Rectal smooth muscle tissue (tissue), 1 donor: Measurements from ENCODE around the gene TMEM231.
A peak's percentile ranks its signal among the peaks of the same experiment; 100 is the strongest.
"Not testable (repeated sequence)": the region's sequence is repeated elsewhere in the genome, so short reads cannot be mapped to it uniquely, and the experiment has no call there.

Experiments used
- H3K27ac ChIP-seq: one replicate; pipeline ENCODE4 v1.7.0; 2013; ENCODE audit warnings: low read depth, low read length, inconsistent platforms
- H3K27me3 ChIP-seq: one replicate; pipeline ENCODE4 v1.7.0; 2013; ENCODE audit warnings: low read length; ENCODE audit not compliant: control insufficient read depth, insufficient read depth
- H3K36me3 ChIP-seq: one replicate; pipeline ENCODE4 v1.7.0; 2013; ENCODE audit warnings: low read length; ENCODE audit not compliant: control insufficient read depth, insufficient read depth
- H3K4me1 ChIP-seq: one replicate; pipeline ENCODE4 v1.7.0; 2013; ENCODE audit warnings: low read length; ENCODE audit not compliant: control insufficient read depth, insufficient read depth
- H3K4me3 ChIP-seq: one replicate; pipeline ENCODE4 v1.7.0; 2013; ENCODE audit warnings: low read length
- H3K9ac ChIP-seq: one replicate; pipeline ENCODE4 v1.7.0; 2013; ENCODE audit warnings: low read length

Gene TMEM231, protein sequence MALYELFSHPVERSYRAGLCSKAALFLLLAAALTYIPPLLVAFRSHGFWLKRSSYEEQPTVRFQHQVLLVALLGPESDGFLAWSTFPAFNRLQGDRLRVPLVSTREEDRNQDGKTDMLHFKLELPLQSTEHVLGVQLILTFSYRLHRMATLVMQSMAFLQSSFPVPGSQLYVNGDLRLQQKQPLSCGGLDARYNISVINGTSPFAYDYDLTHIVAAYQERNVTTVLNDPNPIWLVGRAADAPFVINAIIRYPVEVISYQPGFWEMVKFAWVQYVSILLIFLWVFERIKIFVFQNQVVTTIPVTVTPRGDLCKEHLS

DNA sequence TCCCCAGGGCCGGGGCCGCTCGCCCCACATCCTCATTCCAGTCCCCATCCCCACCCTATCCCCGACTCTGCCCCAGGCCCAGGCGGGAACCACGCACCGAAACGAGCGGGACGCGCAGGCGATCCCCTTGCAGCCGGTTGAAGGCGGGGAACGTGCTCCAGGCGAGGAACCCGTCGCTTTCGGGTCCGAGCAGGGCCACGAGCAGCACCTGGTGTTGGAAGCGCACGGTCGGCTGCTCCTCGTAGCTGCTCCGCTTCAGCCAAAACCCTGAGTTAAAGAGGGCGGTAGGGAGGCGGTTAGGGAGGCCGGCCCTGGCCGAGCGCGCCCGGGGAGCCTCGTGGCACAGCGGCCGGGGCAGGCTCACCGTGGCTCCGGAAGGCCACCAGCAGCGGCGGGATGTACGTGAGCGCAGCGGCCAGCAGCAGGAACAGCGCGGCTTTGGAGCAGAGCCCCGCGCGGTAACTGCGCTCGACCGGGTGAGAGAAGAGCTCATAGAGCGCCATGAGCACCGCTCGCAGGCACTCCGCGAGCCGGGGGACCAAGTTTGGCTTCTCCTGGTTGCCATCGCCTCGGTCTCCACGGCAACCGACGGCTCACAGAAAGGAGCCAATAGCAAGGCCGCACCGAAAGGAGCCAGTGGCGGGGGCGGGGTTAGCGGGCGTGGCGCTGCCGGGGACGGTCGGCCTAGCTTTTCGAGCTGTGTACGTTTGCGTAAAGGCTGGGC, at the start of gene TMEM231:
Gene TMEM231 (minus strand): TSS at position 546 of the 724 bp plus-strand sequence. CDS start 43 bp downstream, at position 503.
- Histone ChIP-seq H3K9ac (peak within 1 kb of the TSS; percentile 16), H3K27ac (peak within 1 kb of the TSS; percentile 89), H3K27me3 (no peaks in the 10 kb centered on the region), H3K4me1 (no peaks in the 10 kb centered on the region), H3K36me3 (no peaks in the 10 kb centered on the region), H3K4me3 (peak within 1 kb of the TSS; percentile 95)

DNA sequence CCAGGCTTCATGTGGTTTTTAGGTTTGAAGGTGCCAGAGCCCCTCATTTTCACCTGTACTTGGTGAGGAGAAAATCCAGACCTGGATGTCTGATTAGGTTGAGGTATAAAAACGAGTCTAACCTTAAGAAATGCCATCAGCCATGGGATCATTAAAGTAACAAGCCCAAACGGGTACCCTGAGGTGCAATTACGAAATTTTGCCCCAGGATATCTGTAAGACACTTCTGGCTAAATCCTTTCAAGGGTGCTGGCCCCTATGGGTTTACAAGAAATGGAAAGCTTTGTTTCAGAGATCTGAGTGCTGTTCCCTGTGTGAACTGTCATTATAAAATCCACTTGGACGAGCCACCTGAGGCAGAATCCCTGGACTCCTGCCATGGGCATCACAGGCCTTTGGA, 47.2 kb upstream of the TMEM231 start:
- no peak overlapping the region for H3K4me3 ChIP-seq
- H3K36me3 ChIP-seq, result peaks cover 25% of the 10 kb centered on the region
- no peak overlapping the region for H3K9ac ChIP-seq
- no peaks in the 10 kb centered on the region for H3K27me3 ChIP-seq
- no peak overlapping the region for H3K27ac ChIP-seq
- peaks cover 4% of the 10 kb centered on the region for H3K4me1 ChIP-seq

DNA sequence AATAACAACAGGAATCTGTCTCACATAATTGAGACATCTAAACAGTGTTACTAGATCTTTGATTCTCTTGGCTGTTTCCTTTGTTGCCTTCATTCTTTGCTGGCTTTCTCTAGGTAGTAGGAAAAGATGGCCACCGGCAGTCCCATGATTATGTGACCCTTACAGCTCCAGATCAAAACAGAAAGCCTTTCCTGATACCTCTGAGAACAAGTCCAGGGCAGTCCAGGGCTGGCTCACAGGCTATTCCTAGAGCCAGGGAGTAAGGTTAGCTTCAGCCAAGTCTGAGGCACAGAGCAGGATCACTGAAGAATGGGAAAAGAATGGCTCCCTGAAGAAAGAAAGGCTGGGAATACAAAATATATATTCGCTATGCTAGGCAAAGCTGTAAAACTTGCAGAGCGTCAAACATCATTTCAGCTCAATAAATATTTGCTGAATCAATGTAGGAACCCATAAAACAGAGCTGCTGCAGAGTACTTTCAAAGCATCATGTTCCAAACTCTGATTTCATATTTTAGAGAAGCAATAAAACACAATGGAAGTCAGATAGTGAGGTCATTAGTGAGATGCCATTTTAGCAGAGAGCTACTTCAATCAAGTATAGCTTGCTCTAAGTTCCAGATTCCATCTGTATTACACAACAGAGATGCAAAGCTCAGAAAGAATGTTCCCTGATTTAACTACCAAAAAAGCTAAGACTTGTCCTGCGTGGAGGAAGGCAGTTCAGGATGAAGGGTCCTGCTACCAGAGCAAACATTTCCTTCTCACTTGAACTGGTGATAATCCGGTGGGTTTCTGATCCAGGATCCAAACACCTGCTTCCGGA, 43.6 kb upstream of the TMEM231 start:
- Histone ChIP-seq H3K36me3 (peaks cover 20% of the 10 kb centered on the region), H3K27ac (peak overlapping the region; percentile 70)

DNA sequence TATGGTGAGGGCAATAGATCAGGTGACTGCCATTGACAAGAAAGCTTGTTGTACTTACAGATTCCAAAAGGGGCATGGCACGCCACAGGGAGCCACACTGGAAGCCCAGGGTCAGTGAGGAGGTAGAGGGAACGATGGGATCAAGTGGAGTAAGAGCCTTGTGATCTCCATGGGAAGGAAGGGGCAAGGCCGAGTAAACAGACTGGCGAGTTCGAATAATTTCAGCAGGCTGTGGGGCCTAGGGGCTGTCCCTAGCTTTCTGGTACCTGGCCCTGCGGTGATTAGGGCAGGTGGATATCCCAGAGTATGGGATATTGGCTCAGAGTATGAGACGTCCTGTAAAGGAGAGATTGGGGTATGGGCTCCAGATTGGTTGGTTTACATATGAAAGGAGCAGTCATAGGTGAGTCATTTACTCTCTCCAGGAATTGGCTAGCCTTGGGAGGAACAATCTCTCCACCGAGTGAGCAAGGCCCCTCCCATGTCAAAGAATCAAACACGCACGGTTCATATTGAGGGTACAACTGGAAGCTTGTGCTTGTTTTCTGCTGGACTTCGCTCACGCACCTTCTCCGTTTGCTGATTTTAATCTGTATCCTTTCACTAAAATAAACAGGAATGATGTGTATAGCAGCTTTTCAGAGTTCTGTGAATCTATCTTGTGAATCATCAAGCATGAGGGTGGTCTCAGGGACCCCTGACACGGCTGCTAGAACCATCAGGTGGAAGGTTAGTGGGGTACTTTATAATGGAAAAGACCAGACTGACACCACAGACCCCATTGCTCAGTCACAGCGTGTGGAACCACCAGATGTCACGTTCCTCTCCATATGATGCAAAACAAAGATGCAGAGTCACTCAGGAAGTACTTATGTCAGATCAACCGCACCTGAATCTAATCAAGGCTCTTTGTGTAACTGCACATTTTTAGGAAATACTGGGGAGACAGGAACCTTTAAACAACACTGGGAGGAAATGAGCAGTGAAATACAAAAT, 38.1 kb upstream of the TMEM231 start:
- H3K4me1 ChIP-seq, result peaks cover 16% of the 10 kb centered on the region
- peaks cover 4% of the 10 kb centered on the region for H3K36me3 ChIP-seq
- H3K27ac ChIP-seq, result no peak overlapping the region
- no peak overlapping the region for H3K9ac ChIP-seq
- H3K4me3 ChIP-seq, result no peak overlapping the region
- no peaks in the 10 kb centered on the region for H3K27me3 ChIP-seq

More for the DNA sequence above, 43.6 kb upstream of the TMEM231 start:
- no peaks in the 10 kb centered on the region for H3K27me3 ChIP-seq
- no peak overlapping the region for H3K9ac ChIP-seq
- H3K4me3 ChIP-seq, result no peak overlapping the region
- peaks cover 4% of the 10 kb centered on the region for H3K4me1 ChIP-seq

DNA sequence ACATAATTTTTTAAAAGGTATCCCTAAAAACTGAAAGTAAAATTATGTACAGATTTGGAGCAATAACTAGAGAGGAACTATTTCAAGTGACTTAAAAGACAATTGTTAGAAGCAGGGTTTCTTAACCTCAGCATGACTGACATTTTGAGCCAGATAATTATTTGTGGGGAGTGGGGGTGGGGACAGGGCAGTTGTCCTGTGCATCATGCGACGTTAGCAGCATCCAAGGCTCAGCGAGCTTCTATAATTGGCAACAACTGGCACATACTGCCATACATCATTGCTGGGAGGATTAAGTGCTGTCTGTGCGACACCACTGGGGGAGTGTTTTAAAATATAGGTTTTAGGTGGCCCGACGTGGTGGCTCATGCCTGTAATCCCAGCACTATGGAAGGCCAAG, 37.3 kb upstream of the TMEM231 start:
- peaks cover 22% of the 10 kb centered on the region for H3K4me1 ChIP-seq
- H3K9ac ChIP-seq, result no peak overlapping the region
- H3K27me3 ChIP-seq, result no peaks in the 10 kb centered on the region
- H3K36me3 ChIP-seq, result peaks cover 4% of the 10 kb centered on the region
- no peak overlapping the region for H3K4me3 ChIP-seq
- H3K27ac ChIP-seq, result no peak overlapping the region

DNA sequence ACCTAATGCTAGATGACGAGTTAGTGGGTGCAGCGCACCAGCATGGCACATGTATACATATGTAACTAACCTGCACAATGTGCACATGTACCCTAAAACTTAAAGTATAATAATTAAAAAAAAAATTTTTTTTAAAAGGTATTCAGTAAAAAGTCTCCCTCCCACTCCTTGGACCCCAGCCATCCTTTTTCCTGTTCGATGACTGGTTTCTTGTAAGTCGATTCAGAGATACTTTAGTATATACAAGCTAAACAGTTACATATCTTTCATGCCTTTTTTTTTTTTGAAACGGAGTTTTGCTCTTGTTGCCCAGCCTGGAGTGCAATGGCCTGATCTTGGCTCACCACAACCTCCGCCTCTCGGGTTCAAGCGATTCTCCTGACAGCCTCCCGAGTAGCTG, 35.9 kb upstream of the TMEM231 start:
- H3K4me3 ChIP-seq, H3K36me3 ChIP-seq, H3K9ac ChIP-seq, H3K27me3 ChIP-seq, H3K27ac ChIP-seq: not testable (repeated sequence)
- H3K4me1 ChIP-seq, result peaks cover 22% of the 10 kb centered on the region

DNA sequence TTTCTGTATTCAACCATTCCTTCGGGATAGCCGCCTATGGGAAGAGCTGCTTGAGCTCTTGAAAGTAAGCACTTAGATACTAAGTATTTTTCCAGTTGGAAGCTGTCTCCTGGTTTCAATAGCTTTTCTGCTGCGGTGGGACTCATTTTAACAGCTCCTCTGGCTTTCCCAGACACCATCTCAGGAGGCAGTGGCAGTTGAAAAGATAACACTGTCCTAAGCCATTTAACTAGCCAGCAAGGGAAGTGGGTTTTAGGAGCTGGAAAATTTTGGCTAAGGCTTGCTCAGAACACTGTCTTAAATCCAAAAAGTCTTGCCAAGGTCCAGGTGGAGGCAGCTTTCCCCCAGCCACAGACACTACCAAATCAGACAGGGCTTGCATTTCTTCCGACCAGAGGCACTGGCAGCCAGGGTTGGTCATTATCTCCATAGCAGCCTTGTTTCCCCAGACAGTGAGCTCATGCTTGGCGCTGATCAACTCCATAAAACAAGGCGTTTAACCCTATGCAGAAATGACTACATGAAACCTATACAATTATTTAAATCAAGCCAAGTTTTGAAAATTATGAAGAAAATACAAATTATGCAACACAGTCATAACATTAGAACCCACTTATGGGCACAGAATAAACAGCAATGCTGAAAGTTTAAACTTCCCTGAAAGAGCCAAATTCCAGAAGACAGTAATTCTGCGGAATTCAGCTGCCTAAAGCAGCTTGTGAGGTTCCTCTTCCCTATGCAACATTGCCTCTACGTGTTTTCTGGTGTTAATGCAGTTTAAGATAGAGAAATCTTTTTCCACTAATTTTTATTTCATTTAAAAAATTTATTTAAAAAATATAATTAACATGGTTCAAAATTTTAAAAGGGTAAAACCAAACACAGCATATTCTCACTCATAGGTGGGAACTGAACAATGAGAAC, 35.1 kb upstream of the TMEM231 start:
- Histone ChIP-seq H3K27me3 (no peaks in the 10 kb centered on the region), H3K4me1 (peaks cover 22% of the 10 kb centered on the region), H3K36me3 (no peaks in the 10 kb centered on the region), H3K9ac (no peak overlapping the region), H3K4me3 (peak overlapping the region; percentile 22), H3K27ac (peak overlapping the region; percentile 86)

DNA sequence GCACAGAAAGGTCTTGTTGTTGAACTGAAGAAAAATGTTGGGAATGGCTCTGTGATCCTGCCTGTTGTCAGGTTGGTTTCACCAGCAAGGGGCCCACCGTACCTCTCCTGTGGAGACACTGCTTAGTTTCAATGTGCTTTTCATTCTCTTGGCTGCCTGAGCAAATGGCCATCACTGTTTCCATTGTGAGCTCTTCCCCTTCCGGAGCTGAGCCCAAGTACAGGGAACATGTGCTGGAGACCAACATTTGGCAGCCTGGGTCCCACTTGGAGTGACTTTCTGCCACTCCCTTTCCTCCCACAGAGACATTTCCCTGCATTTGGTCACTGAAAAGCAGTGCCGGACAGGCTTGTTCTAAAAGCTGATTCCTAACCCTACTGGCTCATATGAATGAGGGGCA, 33.3 kb upstream of the TMEM231 start:
- Histone ChIP-seq H3K27me3 (no peaks in the 10 kb centered on the region), H3K27ac (peak overlapping the region; percentile 67), H3K4me3 (no peak overlapping the region), H3K4me1 (peaks cover 22% of the 10 kb centered on the region), H3K36me3 (no peaks in the 10 kb centered on the region), H3K9ac (no peak overlapping the region)

DNA sequence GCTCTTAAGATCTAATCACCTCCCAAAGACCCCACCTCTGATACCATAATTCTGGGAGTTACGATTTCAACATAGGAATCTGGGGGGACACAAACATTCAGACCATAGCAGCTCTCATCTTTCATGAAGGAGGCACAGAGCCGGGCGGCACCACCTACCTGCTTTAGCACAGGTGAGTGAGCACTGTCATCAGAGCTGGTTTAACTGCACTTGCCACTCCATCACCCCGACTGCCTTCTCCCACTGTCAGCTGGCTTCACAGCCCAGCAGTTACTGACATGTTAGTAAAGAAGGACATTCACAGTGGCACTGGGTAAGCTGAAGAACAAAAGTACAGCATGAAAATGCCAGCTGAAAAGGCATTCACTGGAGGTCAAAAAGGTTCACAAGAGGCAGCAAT, 32.7 kb upstream of the TMEM231 start:
- Histone ChIP-seq H3K36me3 (no peaks in the 10 kb centered on the region), H3K27me3 (no peaks in the 10 kb centered on the region), H3K9ac (no peak overlapping the region), H3K27ac (peak overlapping the region; percentile 67), H3K4me3 (no peak overlapping the region), H3K4me1 (peaks cover 22% of the 10 kb centered on the region)

DNA sequence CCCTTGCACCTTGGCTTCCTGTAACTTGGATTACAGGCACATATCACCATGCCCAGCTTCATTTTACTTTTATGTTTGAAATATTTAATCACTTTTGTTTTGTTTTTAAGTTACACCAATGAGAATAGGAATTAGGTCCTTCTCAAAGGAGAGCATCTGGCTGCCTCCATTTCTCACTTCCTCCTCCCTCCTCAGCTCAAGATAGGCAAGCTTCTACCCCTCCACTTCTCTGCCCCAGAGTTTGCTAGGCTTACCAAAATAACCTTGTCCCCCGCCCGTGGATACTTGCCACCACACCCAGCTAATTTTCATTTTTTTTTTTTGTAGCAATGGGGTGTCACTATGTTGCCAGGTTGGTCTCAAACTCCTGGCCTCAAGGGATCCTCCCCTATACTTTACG, 28.1 kb upstream of the TMEM231 start:
- Histone ChIP-seq H3K36me3 (no peaks in the 10 kb centered on the region), H3K27me3 (no peaks in the 10 kb centered on the region), H3K27ac (no peak overlapping the region), H3K9ac (no peak overlapping the region), H3K4me3 (no peak overlapping the region), H3K4me1 (peaks cover 5% of the 10 kb centered on the region)
